NCI-H2196 treated with DMSO at 0.1 percent for 48 hours (cell line): ENCODE measurements around the gene PIPOX.

Source experiments
- DNase-seq: peaks from one replicate; lab custom pipeline; 2025; ENCODE audit not compliant: unreplicated experiment; lab: John Stamatoyannopoulos, UW

PIPOX gene

DNA sequence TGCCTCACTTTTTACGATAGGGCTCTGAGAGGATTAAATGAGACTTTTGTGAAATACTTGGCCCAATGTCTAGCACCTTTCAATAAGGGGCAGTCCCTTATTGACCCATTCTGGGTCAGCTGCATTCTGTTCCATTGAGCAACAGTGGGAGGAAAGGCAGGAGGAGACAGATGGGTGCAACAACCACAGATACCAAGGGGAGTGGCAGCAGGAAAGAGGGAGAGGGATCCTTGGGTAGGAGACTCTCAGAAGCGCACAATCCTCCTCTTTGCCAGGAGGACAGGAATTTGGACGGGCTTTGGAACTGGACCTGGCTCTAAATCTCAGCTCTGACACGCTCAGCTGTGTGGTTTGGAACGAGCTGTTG, 3.5 kb downstream of the PIPOX start:
- DNase-seq: no peak

DNA sequence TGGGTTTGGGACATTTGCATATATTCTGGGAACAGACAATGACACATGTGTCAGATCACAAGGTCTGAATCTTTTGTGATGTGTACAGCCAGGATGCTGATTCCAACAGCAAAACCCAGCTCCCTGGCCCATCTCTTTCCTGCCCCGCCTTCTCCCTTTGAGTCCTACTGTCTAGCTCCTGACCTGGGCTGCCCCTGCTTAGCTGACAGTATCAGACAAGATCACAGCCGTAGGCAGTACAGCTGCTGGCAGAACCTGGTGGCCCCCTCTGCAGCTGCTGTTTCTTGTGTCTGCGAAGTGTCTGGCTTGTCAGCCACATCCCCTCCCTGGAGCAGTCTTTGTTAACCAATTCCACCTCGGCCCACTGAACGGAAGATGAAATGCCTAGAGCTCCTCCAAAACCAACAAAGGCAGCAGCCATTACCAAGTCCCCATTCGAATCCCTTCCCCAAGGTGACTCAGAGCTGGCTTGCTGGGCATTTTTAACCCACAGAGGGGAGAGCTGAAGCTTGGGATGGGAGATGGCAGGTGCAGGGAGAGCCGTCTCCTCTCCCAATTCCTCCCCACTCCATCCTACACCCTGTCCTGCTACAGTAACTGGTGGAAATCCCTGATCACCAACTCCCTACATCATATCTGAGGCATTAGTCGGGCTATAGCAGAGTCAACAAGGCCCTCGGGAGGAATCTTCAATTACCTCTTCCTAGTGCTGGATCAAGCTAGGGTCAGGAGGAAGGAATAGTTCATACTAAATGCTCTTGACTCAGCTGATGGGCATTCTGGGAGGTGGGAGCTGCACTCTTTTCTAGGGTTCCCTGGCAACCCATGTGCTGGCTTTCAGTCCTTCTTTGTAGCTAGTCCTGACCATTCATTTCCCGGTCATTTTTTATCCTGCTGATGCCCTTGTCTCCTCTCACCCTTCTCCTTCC, 5.8 kb downstream of the PIPOX start:
- DNase-seq: no peak

DNA sequence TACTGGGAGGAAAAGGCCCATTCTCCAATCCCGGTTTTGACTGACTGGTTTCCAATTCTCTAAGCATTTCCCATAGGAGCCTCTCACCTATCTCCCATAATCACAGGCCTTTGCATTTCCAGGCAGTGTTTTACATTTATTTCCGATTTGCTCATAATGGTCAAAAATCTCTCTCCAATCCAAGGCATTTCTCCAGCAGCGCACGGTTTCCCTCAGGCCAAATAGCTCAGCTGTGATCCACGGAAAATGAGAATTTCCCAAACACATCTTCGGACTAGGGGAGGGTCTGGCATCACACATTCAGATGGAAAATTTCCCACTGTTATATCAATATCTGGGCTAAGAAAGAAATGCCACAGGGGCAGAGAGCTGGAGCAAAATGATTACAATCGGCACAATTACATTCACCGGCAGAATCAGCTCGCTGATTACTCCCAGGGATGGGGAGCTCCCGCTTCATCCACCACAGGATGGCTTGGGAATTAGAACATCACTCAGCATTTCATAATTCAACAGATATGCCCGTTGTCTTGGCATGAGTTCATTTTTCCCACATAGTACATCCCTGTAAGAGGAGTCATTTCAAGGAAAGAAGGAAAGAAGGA, 6.7 kb downstream of the PIPOX start:
- no peak for DNase-seq

DNA sequence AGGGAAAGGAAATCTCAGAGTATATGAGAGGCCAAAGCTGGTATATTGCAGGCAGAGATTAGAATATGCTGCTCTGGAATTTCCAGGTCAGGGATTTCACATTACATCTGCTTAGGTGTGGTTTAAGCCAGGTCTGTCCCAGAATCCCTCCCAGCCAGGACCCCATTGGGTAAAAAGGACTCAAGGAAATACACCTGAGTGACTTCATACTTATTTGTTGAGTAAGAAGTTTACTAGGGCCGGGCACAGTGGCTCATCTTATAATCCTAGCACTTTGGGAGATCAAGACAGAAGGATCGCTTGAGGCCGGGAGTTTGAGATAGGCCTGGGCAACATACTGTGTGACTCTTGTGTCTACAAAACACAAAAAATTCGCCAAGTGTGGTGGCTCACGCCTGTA, 7.2 kb downstream of the PIPOX start:
- no peak for DNase-seq

DNA sequence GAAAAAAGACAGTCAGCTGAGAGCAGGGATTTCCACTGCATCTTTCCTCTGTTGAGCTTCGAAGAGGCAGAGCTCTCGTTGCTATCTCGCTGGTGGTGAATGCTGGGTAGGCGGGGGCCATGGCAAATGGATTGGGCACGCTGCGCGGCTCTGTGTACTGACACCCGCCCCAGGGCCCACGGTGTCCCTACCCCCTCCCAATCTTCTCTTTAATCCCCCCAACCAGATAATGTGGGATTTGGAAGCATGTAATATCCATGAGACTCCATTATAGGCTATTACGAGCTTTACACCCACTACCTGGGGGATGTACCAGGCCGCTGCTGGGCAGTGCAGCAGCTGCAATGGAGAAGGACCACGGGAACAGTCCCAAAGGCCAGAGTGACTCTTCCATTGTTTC, 8.3 kb downstream of the PIPOX start:
- no peak for DNase-seq

DNA sequence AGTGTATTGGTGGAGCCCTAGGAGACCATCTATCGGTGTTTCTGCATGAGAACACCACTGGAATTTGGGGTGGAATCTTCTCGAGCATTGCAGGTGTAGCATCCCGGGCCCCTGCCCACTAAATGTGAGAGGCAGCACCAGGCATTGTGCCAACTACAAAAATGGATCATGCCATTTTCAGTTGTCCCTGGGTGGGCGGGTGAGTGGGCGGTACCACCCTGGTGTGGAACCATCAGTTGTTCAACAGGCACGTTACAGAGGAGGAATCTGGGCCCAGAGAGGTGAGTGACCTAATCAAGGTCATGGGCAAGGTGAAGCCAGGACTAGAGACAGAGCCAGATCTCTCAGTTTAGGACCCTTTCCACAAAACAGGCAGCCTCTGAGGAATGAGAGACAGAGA, 8.8 kb downstream of the PIPOX start:
- DNase-seq: no peak

DNA sequence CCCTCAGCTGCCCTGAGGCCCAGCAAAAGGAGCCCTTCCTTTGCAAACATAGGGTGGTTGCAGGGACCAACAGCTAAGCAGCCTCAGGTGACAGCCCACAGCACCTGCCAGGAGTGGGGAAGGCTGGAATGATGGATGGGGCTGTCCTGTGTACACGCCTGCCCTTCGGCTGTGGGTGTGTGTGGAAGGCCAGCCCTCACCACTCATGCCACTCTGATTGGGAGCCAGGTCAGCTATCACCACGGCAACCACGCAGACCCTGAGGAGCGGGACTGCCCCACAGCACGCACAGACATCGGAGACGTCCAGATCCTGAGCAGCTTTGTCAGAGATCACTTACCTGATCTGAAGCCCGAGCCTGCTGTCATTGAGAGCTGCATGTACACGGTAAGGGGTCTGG, 11.9 kb downstream of the PIPOX start:
- DNase-seq: no peak

DNA sequence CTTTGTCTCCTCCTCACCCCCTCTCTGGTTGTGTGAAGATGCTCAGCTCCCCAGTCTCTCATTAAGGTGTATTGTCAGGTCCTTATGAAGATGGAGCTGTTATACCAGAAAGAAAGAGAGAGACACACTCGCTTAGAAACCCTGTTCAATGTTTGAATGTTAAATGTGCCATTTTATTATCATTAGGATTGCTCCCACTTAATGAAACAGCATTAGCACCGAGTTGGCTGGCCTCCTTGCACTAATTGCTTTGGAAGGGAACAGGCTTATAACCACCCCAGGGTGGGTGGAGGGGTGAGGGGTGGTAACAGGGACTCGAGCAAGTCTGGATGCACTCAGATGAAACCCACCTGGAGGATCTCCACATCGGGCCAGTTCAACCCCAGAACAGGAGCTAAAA, 14.4 kb downstream of the PIPOX start:
- no peak for DNase-seq

DNA sequence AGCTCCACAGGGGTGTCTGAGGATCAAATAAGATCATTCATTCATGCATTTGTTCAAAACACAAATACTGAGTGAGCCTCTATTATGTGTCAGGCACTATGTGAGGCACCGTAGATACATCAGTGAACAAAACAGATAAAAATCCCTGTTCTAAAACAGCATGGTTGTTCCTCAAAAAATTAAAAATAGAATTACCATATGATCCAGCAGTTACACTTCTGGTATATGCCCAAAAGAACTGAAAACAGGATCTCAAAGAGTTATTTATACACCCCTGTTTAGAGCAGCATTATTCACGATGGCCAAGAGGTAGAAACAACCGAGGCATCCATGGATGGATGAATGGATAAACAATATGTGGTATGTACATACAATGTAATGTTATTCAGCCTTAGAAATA, 15.4 kb downstream of the PIPOX start:
- no peak for DNase-seq

DNA sequence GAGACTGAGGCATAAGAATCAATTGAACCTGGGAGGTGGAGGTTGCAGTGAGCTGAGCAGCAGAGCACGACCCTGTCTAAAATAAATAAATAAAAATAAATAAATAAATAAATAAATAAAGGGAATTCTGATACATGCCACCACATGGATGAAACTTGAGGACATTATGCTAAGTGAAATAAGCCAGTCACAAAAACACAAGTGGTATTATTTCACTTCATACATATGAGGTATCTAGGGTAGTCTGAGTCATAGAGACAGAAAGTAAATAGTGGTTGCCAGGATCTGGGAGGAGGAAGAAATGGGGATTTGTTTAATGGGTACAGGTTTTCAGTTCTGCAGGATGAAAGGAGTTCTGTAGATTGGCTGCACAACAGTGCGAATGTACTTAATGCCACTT, 16.3 kb downstream of the PIPOX start:
- no peak for DNase-seq

DNA sequence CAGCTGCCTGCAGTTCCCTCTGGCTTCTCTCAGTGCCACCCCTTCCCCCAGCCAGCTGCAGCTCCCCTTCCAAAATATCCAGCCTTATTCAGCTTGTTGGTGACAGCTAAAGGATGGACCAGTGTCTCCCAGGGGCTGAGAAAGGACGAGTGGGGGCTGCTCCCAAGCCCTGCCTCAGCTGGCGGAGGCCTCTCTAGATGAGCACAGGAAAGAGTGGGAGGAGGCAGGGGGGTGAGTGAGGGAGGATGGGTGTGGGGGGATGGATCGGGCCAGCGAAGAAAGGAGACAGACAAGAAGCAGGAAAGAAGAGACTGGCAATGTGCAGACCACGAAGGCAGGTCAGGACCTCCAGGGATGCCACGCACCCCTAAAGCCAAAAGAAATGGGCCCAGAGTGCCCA, 17.5 kb downstream of the PIPOX start:
- DNase-seq: no peak

DNA sequence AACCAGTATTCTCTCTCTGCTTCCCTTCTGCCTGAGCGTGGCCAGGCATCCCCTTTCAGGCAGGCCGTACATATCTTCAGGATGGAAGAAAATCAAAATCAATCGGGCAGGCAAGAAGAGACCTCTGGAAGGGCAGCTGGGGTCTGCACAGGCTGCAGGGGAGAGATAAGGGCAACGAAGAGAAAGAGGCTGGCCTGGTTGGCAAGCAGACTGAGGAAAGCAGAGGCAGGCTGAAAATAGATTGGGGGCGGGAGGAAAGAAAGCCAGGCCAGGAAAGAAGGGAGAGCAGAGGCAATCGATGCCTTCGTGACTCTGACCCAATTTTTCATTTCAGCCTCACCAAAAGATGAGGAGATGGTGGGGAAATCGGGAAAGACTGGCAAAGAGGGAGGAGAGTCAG, 18.1 kb downstream of the PIPOX start:
- DNase-seq: no peak

DNA sequence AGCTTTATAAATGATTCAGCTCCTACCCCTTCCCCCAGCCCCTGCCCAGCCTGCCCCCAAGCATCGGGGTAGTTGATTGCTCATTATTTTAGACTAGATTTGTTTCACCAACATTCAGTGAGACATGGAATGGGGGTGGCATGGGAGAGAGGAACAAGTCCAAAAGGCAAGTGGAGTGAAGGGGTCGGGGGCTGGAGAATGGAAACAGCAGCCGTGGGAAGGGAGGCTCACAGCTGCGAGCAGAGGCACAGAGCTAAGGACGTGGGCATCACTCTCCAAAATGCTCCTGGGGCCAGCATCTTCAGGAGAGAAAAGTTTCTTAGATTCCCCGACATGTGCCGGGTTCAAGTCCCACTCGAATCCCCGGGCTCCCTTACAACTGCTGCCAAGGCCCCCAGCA, 19.3 kb downstream of the PIPOX start:
- DNase-seq: no peak

DNA sequence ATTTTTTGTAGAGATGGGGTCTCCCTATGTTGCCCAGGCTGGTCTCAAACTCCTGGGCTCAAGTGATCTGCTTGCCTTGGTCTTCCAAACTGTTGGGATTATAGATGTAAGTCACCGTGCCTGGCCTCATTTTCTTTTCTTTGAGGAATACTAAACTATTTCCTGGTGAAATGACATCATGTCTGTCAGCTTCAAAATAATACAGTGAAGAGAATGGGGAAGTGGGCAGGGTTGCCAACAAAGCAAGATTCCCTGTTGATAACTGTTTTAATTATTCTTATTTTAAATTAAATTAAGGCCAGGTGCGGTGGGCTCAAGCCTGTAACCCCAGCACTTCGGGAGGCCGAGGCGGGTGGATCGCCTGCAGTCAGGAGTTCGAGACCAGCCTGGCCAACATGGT, 21.1 kb downstream of the PIPOX start:
- DNase-seq: no peak

DNA sequence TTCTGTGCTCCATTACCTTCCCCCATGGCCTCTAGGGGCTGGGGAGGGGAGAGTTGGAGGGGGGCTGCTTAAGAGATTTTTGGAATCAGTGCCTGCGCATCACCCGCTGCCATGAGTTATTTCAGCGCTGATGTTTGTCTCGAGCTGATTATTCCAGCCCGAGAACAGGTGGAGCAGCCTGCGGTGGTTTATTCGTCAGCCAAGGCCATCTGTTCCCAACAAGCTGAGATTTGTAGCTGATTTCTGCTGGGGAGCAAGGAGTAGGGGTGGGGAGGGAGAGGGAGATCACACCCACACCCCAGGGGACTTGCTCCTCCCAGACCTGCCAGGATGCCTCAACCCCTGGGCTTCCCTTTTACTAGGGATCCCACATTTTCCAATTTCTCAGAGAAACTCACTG, 23.1 kb downstream of the PIPOX start:
- no peak for DNase-seq

DNA sequence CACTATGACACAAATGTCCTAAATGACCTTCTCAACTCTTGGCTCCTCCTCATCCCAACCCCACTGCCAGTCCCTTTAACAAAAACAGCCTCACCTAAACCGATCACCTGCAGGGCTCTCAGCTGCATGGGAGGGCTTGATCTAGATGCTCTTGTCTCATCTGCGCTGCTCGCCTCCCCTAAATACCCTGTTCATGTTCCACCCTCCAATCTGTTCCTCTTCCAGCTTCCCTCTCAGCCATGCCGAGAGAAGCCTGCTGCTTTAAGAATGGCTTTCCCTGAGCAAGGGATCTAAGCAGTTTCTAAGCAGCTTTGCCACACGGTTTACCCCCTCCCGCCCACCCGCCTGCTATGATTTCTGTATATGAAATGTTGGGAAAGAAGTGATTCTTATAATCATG, 23.7 kb downstream of the PIPOX start:
- no peak for DNase-seq

DNA sequence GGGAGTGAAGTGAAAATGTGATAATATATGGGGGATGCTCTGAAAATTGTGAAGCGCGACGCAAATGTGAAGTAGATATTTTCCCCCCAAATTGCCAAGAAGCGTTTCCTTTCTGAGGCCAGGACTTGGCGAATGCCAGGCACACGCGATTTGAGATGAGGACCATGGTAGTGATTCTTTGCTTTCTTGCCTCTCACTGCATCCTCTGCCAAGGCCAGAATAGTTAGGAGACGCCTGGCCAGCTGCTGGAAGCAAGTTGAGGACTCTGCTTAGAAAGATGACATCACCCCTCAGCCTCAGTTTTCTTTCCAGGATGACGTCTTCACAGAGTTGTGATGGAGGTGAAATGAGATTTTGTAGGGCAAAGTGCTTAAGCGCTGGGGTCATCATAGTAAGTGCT, 25.9 kb downstream of the PIPOX start:
- no peak for DNase-seq

DNA sequence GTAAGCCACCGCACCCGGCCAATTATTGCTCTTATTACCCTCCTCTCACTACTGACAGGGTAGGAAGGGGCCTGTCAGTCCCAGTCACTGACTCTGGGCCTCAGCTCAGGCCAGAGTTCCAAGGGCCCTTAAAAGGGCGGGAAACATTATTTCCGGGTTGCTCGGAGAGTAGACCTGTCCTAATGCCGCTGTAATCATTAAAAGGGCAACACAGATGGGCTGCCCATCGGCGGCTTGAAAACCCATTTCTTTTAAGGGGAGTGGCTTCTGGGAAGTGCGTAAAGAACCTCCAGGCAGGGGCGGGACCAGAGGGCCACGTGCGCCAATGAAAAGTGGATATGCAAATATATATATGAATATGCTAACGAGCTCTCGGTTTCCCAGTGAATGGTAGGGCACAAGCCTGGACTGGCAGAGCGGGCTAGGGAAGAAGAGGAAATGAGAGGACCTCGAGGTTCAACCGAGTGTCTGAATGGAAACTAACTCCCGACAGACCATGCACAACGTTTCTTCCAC, 26.6 kb downstream of the PIPOX start:
- no peak for DNase-seq

DNA sequence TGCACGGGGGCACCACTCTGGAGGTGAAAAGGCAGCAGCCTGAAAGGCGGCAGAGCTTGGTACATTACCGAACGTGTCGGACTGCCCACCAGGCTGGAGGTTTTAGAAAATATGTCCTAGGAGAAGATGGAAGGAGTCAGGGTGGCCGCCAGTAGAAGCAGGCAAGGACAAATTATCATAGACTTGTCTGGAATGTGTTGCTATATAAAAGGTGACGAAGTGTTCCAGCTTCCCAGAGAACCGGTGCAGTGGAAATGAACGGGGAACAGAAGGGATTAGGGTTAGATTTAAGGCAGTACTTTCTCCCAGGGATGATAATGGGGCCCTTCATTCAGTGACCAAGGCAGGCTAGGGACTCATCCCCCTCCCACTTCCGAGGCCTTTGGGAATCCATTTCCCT, 27.4 kb downstream of the PIPOX start:
- no peak for DNase-seq

DNA sequence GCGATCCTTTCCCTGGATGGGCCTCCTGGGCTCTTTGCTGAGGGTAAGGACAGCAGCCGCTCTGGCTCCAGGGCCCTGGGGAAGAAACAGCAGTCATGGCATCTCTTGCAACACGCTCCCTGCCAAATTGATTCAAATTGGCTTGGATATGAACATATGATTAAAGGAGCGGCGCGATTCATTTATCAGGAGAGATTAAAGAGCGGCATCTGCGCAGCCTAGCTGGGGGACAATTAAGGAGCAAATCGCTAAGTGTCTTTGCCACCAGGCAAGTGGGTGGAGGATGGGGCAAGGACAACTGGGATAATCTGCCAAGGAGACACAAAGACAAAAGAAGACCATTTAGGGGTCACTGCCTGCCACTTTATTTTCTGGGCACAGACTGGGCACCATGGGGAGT, 27.8 kb downstream of the PIPOX start:
- DNase-seq: no peak

DNA sequence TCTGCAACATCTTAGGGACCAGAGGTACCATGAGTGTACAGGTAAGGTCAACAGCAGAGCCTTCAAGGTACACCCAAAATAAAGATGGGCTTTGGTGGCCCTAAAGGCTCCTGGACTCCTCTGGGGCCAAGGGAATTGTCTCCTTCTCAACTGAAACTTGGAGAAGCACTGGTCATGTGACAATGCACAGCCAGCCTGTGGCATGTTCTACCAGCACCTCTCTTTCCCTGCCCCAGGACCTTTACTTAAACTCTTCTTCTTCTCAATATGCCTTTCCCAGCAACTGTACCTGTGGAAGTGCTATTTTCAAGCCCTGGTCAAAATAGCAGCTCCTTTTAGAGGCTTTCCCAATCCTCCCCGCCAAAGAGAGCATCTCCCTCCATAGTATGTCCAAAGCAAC, 28.4 kb downstream of the PIPOX start:
- no peak for DNase-seq

DNA sequence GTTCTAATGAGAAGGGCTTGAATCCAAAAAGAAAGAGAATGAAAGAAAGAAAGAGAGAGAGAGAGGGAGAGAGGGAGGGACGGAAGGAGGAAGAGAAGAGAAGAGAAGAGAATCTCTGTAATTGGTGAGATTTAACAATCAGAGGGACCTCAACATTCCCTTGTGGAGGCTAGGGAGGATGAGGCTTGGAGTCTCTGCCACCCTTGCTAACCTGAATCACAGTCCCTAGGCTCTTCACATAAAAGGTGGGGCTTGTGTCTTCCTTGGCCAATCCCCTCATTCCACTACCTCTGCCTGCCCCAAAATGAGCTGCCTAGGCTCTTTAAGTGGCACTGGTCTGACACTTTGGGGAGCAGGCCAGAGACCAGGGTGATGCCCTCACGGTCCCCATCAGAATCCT, 30.1 kb downstream of the PIPOX start:
- DNase-seq: no peak

DNA sequence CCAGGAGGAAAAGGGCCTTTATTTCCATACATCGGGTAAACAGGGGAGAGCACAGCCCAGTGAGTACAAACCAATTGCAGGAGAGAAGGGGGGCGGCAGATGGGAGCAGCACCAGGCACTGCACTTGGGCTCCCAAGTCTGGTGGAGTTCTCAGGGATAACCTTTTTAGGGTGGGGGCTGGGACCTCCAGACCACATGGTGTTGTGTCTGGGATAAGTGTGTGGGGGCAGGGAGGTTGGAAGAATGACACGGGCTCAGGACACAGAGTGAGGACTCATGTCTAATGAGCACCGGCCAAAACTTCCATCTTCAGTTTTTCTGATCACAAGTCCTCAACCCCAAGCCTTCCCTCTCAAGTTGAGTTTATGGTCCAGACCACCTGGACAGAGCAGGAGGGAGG, 30.6 kb downstream of the PIPOX start:
- no peak for DNase-seq
